A549 (cell line): ENCODE results near the gene PIEZO2. TPM values are rescaled to one million over a fixed set of nuclear protein-coding genes. Genes with fewer than 3 reads are reported as not detected.
"Not testable (repeated sequence)": the region's sequence is repeated elsewhere in the genome, so short reads cannot be mapped to it uniquely, and the experiment has no call there.

Experiments used
- ATAC-seq, 2 experiments: fragments of 200-7000 bp in 1 of 2; fragments of >200 bp in 1 of 2; cut with Nextera tagmentation in 1 of 2; cut with Tn5 transposase in 1 of 2; 3 replicates each; pipeline versions ENCODE4 v1.8.0 to v1.9.1; 2018 to 2020; ENCODE audit warnings: mild to moderate bottlenecking in 1 of 2, moderate library complexity in 1 of 2
- CTCF ChIA-PET: fragments of 300-600 bp; sonication (Branson Sonifier 250); formaldehyde crosslinking; extraction: SDS; loops from one replicate; lab custom pipeline; 2021; ENCODE audit warnings: antibody characterized with exemption, inconsistent platforms; lab: Yijun Ruan, JAX
- POLR2A ChIA-PET: fragments of 350-600 bp; formaldehyde crosslinking; extraction: SDS; loops from one replicate; lab custom pipeline; 2021; ENCODE audit warnings: antibody characterized with exemption, inconsistent platforms; lab: Yijun Ruan, JAX
- DNase-seq, 2 experiments: peaks; one replicate each; pipeline versions ENCODE4 v3.0.0 to v3.0.0-alpha.2; 2011 to 2016; ENCODE audit warnings: low read depth in 1 of 2, low spot score in 1 of 2
- FAIRE-seq: peaks from 2 replicates; lab custom pipeline; 2011; peaks lifted over from hg19 to GRCh38; lab: Jason Lieb, UNC
- H3K27ac ChIP-seq, 2 experiments: fragments of >200 bp; sonication (Bioruptor Twin); formaldehyde crosslinking; 3 replicates each; pipeline ENCODE4 v1.5.1; 2016 to 2017
- H3K4me1 ChIP-seq: fragments of >200 bp; sonication (Bioruptor Twin); formaldehyde crosslinking; 3 replicates; pipeline ENCODE4 v1.6.1; 2016
- H3K4me2 ChIP-seq: fragments of >200 bp; sonication (Bioruptor Twin); formaldehyde crosslinking; 3 replicates; pipeline ENCODE4 v1.6.1; 2016
- H3K4me3 ChIP-seq: fragments of >200 bp; sonication (Bioruptor Twin); formaldehyde crosslinking; 3 replicates; pipeline ENCODE4 v1.5.1; 2016
- H3K9me3 ChIP-seq: fragments of >200 bp; sonication (Bioruptor Twin); formaldehyde crosslinking; 3 replicates; pipeline ENCODE4 v1.6.1; 2016
- WGBS: methylation state at CpG from one replicate; pipeline ENCODE4 v1.1.6; 2017; ENCODE audit errors: missing lambda C conversion rate; 5-methylcytosine and 5-hydroxymethylcytosine counted together
- polyA plus RNA-seq, 4 experiments: library from polyadenylated mRNA; depleted of rRNA in 3 of 4; stranded (reverse); fragments of >200 nt; fragmentation: RNase III in 1 of 4; extraction: RNeasy Plus Mini Kit Qiagen cat#74134 plus additional on column Dnase treatment in 1 of 4; gene quantifications; 2 replicates in 3 of 4; 3 replicates in 1 of 4; pipeline ENCODE4 v1.2.3, GENCODE V29; 2011 to 2017
- small RNA-seq, 6 experiments: library from RNA; depleted of rRNA; stranded (forward); fragments of <200 nt; gene quantifications; one replicate each; pipeline ENCODE3, GENCODE V24; 2012

PIEZO2 gene
- polyA plus RNA-seq, 2 of the 4 experiments (the other 2 are of a cell fraction): 0.80 to 1.6 TPM

DNA sequence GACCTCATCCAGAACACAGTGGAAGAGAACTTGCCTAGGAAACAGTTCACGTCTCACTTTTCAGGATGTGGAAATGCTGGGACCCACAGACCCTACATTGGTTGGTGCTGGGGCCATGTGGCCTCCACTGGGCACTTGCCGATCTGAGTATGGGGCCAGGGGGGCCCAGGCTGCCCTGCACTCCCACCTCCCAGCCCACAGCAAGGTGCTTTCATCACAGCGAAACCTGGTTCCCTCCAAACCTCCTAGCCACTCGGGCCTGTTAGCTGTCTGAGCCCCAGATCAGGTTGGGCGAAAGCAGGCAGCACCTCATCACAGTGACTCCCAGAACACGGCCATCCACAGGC lies 510.9 kb downstream of the PIEZO2 start:
- FAIRE-seq, POLR2A ChIA-PET, H3K4me3 ChIP-seq, ATAC-seq, H3K9me3 ChIP-seq, H3K27ac ChIP-seq, CTCF ChIA-PET, H3K4me2 ChIP-seq, H3K4me1 ChIP-seq, DNase-seq: not testable (repeated sequence)
- 35% methylated on average over 2 of the region's 6 CpGs for WGBS

DNA sequence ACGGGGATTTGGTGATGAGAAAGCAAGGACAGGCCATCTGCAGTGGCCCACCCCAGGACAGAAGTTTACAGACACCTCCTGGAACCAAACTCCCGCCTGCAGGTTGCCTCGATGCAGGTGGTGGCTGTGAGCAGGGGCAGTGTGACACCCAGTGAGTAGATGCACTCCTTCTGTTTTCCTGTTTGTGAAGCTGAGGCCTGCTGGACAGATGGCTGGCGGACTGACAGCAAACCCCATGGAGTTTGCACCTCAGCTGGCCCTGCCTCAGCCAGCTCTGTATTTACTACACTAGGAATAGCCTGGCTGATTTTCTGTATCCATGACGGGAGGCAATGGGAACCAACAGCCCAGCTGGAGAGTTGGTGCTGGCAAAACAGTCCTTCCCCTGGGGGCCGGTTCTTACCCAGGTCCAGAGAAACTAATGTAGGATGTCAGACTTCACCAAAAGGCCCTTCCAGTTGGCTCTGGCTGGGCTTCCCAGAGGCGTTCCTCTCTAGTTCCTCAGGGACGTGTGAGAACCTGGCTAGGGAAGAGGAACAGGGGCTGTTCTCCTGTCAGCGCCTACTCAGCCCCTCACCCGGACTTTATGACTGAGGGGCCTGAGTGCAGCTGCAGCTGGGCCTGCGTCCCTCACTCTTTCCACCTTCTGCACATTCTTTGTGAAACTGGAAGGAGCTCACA lies 511.4 kb downstream of the PIEZO2 start:
- FAIRE-seq, H3K27ac ChIP-seq, H3K4me3 ChIP-seq, H3K4me1 ChIP-seq, POLR2A ChIA-PET, H3K9me3 ChIP-seq, CTCF ChIA-PET, ATAC-seq, DNase-seq, H3K4me2 ChIP-seq: not testable (repeated sequence)
- 52% methylated on average over 5 of the region's 11 CpGs for WGBS

DNA sequence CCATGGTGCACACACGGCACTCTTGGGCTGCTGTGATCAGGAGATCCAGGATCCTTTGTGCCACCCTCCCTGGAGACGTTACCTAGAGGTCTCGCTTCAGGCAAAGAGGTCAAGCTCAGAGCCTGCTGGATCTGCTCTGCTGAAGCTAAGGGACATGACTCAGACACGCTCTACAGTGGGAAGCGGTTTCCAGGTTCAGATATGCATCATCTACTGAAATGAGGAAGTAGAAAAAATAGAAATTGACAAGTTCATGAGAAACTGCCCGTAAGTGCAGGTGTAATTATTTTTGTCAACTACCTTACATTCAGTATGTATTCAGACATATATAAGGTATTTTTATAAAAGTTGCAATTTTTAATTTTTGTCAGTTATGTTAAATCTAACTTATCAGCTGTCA lies 520.3 kb downstream of the PIEZO2 start:
- ATAC-seq, H3K4me2 ChIP-seq, H3K4me1 ChIP-seq, CTCF ChIA-PET, H3K27ac ChIP-seq, H3K9me3 ChIP-seq, H3K4me3 ChIP-seq, POLR2A ChIA-PET, DNase-seq, FAIRE-seq: not testable (repeated sequence)
- 37% methylated on average over 5 of the region's 6 CpGs for WGBS

DNA sequence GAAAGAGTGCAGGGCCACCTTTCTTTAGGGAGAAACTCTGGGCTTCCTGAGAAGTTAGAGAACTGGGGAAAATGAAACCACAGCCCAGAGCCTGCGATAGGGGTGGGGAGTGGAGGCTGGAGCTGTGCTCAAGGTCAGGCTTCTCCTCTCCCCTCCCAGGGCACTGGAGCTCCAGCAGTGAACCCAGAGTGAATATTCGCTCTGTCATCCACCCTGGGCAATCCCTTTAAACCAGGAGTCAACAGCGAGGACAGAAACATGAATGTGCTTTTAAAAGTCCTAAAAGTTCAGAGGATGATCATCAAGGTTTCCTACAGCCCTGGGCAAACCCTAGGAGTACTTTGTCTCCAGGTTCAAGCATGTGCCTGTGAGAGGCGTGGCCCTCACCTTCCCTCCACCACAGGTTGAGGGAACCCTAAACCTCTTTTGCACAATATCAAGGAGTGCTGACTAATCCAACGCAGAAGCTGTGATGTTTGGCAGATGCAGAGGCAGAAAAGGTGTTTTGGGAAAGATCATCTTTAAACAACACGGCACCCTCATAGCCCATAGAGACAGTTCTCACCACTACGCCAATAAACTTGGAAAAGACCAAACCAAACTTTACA lies 522.7 kb downstream of the PIEZO2 start:
- H3K9me3 ChIP-seq, POLR2A ChIA-PET, H3K4me3 ChIP-seq, H3K4me1 ChIP-seq, FAIRE-seq, H3K4me2 ChIP-seq, CTCF ChIA-PET, H3K27ac ChIP-seq, DNase-seq: not testable (repeated sequence)
- WGBS: 70% methylated on average over 5 of the region's 7 CpGs
- 0 out of 6 replicates have a peak, but pooled peaks of 1 of the 2 experiments have one; percentile 43 for ATAC-seq

DNA sequence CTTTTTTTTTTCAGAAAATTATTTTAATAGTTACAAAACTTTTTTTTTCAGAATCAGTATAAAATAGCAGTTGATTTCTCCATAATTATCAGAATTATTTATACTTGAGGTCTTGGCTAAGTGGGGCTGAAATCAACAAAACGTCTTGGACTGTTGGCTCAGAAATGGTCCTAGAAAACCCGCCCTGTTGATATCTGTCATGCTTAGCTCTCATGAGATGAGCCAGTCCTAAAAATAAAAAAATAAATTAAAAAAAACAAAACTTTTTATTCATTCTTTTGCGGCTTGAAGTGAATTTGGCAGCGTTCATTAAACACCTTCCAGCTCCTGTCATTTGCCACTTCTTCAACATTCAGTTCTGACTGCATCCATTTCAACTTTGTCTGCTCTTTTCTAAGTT lies 525.8 kb downstream of the PIEZO2 start:
- CTCF ChIA-PET, FAIRE-seq, DNase-seq, H3K4me2 ChIP-seq, H3K27ac ChIP-seq, POLR2A ChIA-PET, H3K4me3 ChIP-seq, H3K4me1 ChIP-seq, H3K9me3 ChIP-seq, ATAC-seq: not testable (repeated sequence)
- WGBS: 44% methylated on average over 4 of the region's 4 CpGs

DNA sequence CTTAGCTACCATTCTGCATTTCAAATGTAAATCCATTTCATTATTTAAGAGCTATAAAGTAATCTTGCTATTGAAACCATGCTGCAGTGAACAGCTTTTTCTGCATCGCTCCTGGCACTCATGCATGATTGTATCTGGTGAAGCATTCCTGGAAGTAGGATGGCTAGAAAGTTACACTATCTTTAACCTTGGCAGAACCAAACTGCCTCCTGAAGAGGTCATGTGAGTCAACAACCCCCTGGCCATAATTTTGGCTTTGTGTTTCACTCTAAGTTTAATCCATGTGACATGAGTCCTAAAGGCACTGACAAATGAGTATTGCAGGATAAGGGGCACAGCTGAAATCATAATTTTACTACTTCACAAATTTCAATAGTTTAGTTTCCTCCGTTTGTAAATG lies 526.4 kb downstream of the PIEZO2 start:
- DNase-seq, H3K4me1 ChIP-seq, H3K4me3 ChIP-seq, H3K4me2 ChIP-seq, CTCF ChIA-PET, H3K27ac ChIP-seq, FAIRE-seq, ATAC-seq, POLR2A ChIA-PET, H3K9me3 ChIP-seq: not testable (repeated sequence)
- WGBS: 42% methylated on average over 1 of the region's 2 CpGs

GRCh38 chr18:10620670-10621329 lies 528.6 kb downstream of the PIEZO2 start:
- H3K27ac ChIP-seq, ATAC-seq, DNase-seq, H3K4me3 ChIP-seq, H3K4me2 ChIP-seq, H3K9me3 ChIP-seq, CTCF ChIA-PET, POLR2A ChIA-PET, H3K4me1 ChIP-seq, FAIRE-seq: not testable (repeated sequence)
- 24% methylated on average over 1 of the region's 2 CpGs for WGBS

Small RNAs within 50 kb of the gene (small RNA-seq; reads per million reads assigned to genes)
- 0 reads per million in 6 experiments for gene AP001180.3
- gene AP001180.5: 0 reads per million in 6 experiments
- 0 reads per million in 6 experiments for gene MIR6788
